NCI-H460 (cell line): ENCODE results near the gene GLT1D1. TPM values are rescaled to one million over a fixed set of nuclear protein-coding genes. Genes with fewer than 3 reads are reported as not detected.
A peak's percentile ranks its signal among the peaks of the same experiment; 100 is the strongest.
"Not testable (repeated sequence)": the region's sequence is repeated elsewhere in the genome, so short reads cannot be mapped to it uniquely, and the experiment has no call there.

ENCODE experiments used
- DNase-seq: peaks from one replicate; pipeline ENCODE4 v3.0.0-alpha.2; 2016; ENCODE audit warnings: low read depth; ENCODE audit errors: extremely low read depth
- total RNA-seq: library from RNA; depleted of rRNA; stranded (reverse); fragments of >200 nt; shearing (Covaris generic); gene quantifications from 2 replicates; pipeline ENCODE4 v1.2.3, GENCODE V29; 2014

The GLT1D1 gene
- total RNA-seq, 1 experiment from 2014 or later, result not detected

GRCh38 chr12:128820253-128820652 is 33.0 kb upstream of the GLT1D1 start:
- no peak for DNase-seq

DNA sequence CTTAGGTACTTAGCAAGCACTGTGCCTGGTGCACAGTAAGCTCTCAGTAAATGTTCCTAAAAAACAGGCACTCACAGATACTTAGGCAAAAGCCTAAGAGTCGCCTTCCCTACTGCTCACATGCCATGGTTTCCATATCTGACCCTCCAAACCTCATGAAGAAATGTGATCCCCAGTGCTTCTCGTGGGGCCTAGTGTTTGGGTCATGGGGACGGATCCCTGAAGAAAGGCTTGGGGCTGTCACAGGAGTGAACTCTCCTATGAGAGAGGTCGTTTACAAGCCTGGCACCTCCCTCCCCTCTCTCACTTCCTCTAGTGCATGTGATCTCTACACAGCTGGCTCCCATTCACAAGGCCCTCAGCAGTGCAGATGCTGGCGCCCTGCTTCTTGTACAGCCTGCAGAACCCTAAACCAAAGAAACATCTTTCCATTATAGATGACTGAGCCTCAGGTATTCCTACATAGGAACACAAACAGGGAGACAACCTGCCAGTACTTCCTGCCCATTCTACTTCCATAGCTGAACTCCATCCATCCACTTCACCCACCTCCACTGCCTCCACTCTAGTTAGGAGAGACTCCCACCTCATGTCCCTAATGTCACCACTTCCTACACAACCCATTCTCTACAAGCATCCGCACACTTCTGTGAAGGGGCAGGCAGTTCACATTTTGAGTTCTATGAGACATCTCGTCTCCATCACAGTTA is 32.4 kb upstream of the GLT1D1 start:
- no peak for DNase-seq

DNA sequence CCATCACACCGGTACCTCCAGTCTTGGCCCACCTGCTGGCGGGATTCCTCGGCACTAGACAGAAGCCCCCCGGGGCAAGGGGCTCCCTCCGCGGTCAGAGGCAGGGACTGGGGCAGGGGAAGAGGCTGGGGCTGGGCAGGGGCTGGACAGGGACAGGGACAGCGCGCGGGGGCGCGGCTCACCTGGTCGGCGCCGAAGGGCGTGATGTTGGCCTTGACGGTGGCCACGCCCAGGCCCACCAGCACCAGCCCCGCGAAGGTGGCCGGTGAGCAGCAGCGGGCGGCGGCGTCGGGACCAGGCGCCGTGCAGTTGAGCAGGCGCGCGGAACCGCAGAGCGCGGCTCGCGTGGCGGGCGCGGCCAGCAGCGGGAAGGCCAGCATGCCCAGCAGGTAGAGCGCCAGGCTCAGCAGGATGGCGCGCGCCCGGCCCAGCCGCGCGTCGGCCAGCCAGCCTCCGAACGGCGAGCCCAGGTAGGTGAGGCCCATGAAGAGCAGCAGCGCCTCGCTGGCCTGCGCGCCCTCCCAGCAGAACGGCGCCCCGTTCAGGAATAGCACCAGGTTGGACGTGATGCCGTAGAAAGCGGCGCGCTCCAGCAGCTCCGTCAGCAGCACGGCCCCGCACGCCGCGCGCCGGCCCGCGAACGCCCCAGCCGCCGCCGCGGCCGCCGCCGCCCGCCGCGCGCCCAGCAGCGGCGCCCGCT is 29.9 kb upstream of the GLT1D1 start:
- peak; percentile 4 for DNase-seq

DNA sequence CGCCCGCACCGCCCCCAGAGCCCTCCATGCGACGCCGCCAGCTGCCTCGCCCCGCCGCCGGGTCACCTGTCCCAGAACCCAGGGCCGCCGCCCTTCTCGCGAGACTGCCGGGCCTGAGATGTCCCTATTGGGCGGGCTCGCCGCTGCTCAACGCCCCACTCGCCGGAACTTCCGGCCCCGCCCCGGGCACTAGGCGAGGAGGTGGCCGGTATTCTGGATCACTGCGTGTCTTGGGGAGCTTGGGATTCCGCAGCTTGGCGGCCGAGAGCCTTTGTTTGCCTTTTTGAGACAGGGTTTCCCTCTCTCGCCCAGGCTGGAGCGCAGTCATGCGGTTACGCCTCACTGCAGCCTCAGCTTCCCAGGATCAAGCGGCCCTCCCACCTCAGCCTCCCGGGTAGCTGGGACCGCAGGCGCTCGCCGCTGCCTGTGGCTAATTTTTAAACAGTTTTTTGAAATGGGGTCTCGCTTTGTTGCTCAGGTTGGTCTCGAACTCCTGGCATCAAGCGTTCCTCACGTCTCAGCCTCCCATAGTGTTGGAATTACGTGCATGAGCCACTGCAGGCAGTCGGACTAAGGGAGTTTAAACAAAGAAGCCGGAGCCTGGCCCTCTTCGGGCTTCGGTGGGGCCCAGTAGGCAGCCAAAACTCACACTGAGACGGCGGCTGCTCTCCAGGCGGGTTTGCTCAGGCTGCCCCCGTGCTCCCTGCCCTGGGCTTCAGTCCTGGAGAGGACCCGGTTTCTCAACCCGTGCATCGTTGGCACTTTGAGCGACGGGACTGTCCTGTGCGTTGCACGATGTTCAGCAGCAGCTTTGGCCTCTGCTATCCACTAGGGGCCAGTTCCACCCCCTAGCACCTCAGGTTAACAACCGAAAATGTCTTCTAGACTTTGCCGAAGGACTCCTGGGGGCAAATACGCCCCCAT is 29.1 kb upstream of the GLT1D1 start, which contains the start of gene SLC15A4:
Gene SLC15A4, minus strand, starts transcription at position 43 of the 924 bp plus-strand sequence. Its CDS starts 15 bp downstream, at position 28.
- DNase-seq, result peak; percentile 89

- no peak for DNase-seq
Measured at GRCh38 chr12:128825835-128826234, 27.4 kb upstream of the GLT1D1 start.

DNA sequence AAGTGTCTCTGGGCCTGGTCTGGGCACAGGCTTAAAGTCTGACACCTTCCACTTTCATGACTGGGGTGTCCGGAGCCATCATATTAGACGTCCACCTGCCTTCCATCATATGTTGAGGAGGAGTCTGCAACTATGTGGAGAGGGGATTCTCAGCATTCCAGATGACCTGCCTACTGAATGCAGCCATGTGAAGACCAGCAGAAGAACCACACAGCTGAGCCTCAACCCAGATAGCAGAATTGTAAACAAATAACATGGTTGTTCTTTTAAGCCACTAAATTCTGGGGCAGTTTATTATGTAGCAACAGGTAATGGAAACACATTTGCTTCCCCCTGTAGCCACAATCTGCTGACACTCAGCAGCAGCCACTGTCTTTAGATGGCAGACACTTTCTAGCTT is 25.6 kb upstream of the GLT1D1 start:
- no peak for DNase-seq

DNA sequence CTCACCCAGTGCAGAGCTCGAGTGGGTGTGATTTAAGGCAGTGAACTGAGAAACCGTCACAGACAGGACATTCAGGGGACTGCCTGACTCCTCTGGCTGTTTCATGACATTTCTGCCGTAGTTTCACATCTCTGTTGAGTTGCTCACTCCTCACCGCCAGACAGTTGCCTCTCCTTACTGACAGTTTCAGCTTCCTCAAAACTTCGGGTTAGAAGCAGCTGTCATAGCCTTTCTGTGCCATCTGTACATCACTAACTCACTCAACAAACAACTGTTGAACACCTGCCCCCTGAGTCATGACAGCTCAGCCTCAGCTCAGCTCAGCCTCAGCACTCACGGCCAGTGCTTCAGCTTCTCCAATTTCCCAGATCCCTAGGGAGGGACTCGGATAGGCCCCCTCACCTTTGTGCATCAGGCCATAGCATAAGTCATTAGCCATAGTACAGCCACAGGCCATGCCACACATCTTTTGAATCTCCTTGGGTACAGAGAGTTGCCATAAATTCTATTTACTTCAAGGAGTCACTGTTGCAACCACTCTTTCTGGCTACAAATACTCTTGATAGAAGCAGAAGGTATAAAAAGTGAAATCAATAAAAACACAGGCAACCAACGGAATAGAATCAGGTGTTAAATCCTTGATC is 23.3 kb upstream of the GLT1D1 start:
- no peak for DNase-seq

DNA sequence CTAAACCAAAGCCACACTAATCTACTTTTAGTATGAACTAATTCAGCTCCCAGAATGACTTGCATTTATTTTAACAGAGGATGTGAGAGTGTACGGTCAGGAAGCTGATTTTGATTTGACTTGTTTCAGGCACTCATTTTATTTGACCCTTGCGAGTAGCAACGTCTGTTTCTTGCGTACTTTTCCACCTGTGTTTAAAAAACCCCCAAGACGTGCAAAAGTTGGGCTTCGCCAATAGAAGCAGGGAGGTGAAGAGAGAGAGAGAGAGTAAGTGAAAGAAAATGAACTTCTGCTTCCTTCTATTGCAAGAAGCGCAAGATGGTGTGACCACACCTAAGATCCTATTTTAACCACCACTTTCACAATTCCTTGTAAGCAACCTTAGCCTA is 22.8 kb upstream of the GLT1D1 start:
- DNase-seq, result no peak

DNA sequence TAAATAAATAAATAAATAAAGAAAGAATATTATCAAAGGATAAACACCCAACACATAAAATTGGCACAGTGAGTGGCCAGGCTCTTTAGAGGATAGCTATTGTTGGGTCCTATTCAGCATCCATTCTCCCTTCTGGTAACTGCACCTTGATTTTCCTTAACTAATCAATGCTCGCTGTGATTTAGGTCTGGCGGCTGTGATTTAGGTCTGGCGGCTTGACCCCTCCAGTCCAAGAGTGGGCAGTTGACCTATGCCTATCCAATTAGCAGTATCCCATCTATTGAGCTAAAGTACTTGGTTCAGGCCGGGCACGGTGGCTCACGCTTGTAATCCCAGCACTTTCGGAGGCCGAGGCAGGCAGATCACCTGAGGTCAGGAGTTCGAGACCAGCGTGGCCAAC is 19.9 kb upstream of the GLT1D1 start:
- DNase-seq, result no peak

DNA sequence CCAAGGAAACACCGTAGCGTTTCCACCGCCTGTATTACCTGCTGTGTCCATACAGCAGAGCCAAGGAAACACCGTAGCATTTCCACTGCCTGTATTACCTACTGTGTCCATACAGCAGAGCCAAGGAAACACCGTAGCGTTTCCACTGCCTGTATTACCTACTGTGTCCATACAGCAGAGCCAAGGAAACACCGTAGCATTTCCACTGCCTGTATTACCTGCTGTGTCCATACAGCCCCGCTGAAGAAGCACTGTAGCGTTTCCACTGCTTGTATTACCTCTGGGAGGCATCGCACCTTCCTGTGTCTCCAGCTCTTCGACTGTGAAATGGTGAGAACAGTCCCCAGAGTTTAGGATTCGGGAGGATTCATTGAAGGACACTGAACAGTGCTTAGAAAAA is 13.4 kb upstream of the GLT1D1 start:
- not testable (repeated sequence) for DNase-seq

GRCh38 chr12:128840862-128841468 is 12.3 kb upstream of the GLT1D1 start:
- DNase-seq, result no peak

GRCh38 chr12:128842579-128842978 is 10.7 kb upstream of the GLT1D1 start:
- no peak for DNase-seq

GRCh38 chr12:128843538-128843937 is 9.7 kb upstream of the GLT1D1 start:
- DNase-seq, result no peak

GRCh38 chr12:128844031-128844635 is 9.1 kb upstream of the GLT1D1 start:
- DNase-seq, result no peak

DNA sequence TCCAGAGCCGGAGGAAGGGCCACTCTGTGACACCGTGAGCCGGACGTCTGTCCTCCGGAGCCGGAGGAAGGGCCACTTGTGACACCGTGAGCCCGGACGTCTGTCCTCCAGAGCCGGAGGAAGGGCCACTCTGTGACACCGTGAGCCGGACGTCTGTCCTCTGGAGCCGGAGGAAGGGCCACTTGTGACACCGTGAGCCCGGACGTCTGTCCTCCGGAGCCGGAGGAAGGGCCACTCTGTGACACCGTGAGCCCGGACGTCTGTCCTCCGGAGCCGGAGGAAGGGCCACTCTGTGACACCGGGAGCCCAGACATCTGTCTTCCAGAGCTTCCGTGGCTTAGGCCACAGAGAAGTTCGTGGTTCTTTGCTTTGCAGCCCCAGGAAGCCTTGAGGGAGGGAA is 6.6 kb upstream of the GLT1D1 start:
- DNase-seq, result not testable (repeated sequence)

DNA sequence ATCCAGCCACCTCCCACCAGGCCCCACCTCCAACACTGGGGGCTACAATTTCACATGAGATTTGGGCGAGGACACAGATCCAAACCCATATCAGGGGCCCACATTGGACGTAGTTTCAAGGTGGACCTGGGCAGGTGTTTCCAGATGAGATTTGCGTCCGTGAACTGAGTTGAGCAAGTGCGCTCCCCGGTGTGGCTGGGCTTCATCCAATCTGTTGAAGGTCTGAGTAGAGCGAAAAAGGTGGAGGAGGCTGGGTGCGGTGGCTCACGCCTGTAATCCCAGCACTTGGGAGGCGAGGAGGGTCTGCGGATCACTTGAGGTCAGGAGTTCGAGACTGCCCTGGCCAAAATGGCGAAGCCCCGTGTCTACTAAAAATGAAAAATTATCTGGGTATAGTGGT is 4.9 kb upstream of the GLT1D1 start:
- no peak for DNase-seq

DNA sequence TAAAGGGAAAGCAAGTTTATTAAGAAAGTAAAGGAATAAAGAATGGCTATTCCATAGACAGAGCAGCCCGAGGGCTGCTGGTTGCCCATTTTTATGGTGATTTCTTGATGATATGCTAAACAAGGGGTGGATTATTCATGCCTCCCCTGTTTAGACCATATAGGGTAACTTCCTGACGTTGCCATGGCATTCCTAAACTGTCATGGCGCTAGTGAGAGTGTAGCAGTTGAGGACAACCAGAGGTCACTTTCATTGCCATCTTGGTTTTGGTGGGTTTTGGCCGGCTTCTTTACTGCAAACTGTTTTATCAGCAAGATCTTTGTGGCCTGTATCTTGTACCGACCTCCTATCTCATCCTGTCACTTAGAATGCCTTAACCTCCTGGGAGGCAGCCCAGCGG is 3.5 kb upstream of the GLT1D1 start:
- not testable (repeated sequence) for DNase-seq

DNA sequence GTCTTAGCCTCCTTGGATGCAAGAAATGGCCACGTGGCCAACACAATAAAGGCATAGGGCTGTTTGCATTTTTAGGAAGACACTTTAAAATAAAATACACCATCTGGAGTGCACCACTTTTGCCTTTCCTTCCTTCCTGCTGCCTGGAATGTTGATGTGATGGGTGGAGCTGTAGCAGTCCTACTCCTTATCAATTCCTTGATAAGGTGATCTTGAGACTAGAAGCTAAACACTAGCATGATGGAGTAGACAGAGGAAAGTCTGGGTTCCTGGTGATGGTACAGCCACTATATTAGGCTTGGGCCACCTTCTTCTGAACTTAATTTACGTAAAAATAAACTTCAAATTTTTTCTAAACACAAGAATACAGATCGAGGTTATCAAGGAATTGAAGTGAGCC is 2.9 kb upstream of the GLT1D1 start:
- no peak for DNase-seq

GRCh38 chr12:128851429-128851828 is 1.8 kb upstream of the GLT1D1 start:
- not testable (repeated sequence) for DNase-seq
